SK-N-DZ (cell line): Measurements from ENCODE around the gene AP2A1.

Experiments
- DNase-seq: peaks from one replicate; pipeline ENCODE4 v3.0.0-alpha.2; 2015; ENCODE audit warnings: low spot score
- small RNA-seq, 2 experiments: library from RNA; depleted of rRNA; stranded (forward); fragments of <200 nt; gene quantifications; one replicate each; pipeline ENCODE3, GENCODE V24; 2014

AP2A1 gene

DNA sequence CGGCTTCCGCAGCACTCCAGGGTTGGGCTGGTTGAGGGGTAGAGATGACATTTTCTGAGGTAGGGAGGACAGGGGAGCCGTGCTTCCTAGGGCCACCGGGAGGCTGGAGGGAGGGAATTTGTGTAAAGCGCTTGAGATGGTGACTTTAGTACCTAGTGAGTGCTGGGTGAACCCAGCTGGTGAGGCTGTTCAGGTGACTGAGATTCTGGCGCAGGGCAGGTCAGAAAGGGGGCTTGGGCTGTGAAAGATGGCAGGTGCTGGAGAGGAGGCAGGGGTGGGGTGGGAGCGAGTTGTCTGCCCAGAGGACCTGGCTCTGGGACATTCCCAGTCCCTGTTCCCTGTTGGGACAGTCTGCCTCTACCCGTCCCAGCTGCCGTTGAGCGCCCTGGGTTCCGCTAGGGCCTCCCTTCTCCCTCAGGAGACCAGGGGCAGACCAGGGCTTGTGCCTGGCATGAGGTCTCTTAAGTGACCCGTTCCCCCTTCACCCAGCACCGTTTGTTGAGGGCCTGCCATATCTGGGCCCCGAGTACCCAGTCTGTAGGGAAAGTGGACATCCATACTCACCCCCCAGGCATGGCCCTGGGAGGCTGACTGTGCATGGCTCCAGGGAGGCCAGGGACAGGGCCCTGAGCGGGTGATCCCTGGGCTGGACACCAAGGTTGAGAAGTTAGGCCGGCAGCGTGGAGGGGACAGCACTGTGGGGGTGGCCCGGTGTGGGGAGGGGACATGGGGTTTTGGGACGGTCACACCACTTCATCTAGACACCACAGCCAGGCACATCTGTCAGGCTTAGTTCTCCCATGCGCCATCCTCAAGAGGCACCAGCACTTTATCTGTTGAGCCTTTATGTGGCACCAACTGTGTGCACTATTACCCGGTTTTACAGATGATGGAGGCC, 89.1 kb downstream of the AP2A1 start:
- no peak for DNase-seq

DNA sequence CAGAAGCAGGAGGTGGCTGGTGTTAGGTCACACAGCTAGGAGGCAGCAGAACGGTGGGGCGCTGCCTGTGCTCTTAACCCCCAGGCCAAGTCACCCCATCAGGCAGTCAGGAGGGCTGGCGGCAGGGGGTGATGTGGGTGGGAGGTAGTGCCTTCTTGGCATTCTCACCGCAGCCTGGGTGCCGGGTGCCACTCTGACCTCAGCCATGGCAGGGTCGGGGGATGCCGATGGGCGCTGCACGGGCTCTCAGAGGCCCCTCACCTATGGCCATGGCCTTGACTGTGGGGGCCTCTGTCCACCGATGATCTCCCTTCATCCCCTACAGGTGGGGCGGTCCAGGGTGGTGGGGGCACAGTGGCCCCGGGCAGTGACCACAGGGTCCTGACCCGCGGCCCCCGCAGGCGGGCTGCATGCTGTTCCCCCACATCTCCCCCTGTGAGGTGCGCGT, 89.8 kb downstream of the AP2A1 start:
- DNase-seq = no peak

Small RNA genes within 50 kb of the gene (small RNA-seq; reads per million reads assigned to genes)
- 0 reads per million in 2 experiments for gene MIR4749
- gene MIR6799 = 0 reads per million in 2 experiments
- gene RNU6-841P = 0 reads per million in 2 experiments
